ENCODE measurements around the gene SLC16A10. TPM values are rescaled to one million over a fixed set of nuclear protein-coding genes. Genes with fewer than 3 reads are reported as not detected.

SLC16A10 gene
- total and polyA plus RNA-seq, 2 of the 4 experiments (the other 2 are of a cell fraction), result not detected

DNA sequence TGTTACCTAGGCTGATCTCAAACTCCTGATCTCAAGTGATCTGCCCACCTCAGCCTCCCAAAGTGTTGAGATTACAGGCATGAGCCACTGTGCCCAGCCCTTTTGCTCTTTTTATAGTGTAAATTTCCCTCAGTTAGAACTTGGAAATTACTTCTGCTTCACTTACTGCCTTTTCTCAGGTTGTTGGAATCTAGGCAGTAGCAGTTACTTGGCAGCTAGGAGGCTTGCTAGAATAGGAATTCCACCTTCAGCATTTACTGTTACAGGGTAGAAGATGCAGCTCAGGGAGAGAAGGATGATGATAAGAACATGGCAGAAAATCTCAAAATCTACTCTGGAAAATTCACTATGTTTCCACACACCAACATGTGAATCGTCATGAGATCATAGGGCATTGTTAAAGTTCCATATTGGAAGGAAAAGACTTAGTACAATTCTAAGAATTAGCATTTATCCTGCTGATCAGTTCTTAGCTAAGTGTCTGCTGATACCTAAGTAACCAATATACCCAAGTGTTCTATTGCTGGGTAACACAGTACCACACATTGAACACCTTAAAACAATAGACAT lies 182.2 kb downstream of the SLC16A10 start:
- no peak overlapping the region for H2BK5ac ChIP-seq (ENCODE audit: low read depth, low read length, poor library complexity, severe bottlenecking)
- no peak overlapping the region for H2BK20ac ChIP-seq (ENCODE audit: low read depth, low read length)
- ChIA-PET POLR2A (ENCODE audit: unreplicated experiment) (no interaction called here), CTCF (interaction anchor here (1.0 kb wide), 1 partner anchor 10 kb away, joined by 4 read pairs; a partner anchor contains a TSS)
- intact Hi-C loops (cut with micrococcal nuclease), result no loop called here
- H3K4me3 ChIP-seq (ENCODE audit: insufficient read depth, low read depth, low read length), result no peak overlapping the region
- no peak overlapping the region for H3K56ac ChIP-seq (ENCODE audit: extremely low read depth, insufficient read depth, low read length)
- peaks cover 3% of the 10 kb centered on the region for H3K9me1 ChIP-seq (ENCODE audit: insufficient read depth, low read length)
- no peak overlapping the region for H3K9ac ChIP-seq (ENCODE audit: low read depth, low read length)
- H2BK15ac ChIP-seq (ENCODE audit: low read depth, low read length), result no peak overlapping the region
- H4K5ac ChIP-seq (ENCODE audit: low read depth, low read length), result no peak overlapping the region
- H3K23ac ChIP-seq (ENCODE audit: low read depth, low read length), result no peak overlapping the region
- no peak overlapping the region; the same call in 1 of the 2 replicates for H3K14ac ChIP-seq (replicated peaks; ENCODE audit: low read depth, low read length)
- H3K4me2 ChIP-seq (ENCODE audit: low read depth, low read length), result no peak overlapping the region
- no peak overlapping the region for H3K4ac ChIP-seq (ENCODE audit: low read depth, low read length)
- TF ChIP-seq SMC3 (IDR thresholded peaks at IDR 0.05; ENCODE audit: low read depth, low read length) (no peak), RFX5 (IDR thresholded peaks at IDR 0.05; ENCODE audit: low read depth, low read length) (no peak), BHLHE40 (IDR thresholded peaks at IDR 0.05; ENCODE audit: low read depth, low read length) (no peak), MAZ (IDR thresholded peaks at IDR 0.05; ENCODE audit: borderline replicate concordance, low read depth, low read length) (no peak)
- TF ChIP-seq, protein P1, sequence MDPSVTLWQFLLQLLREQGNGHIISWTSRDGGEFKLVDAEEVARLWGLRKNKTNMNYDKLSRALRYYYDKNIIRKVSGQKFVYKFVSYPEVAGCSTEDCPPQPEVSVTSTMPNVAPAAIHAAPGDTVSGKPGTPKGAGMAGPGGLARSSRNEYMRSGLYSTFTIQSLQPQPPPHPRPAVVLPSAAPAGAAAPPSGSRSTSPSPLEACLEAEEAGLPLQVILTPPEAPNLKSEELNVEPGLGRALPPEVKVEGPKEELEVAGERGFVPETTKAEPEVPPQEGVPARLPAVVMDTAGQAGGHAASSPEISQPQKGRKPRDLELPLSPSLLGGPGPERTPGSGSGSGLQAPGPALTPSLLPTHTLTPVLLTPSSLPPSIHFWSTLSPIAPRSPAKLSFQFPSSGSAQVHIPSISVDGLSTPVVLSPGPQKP (IDR thresholded peaks at IDR 0.05; ENCODE audit: borderline replicate concordance, low read depth, low read length), result no peak
- TF ChIP-seq, protein P2, sequence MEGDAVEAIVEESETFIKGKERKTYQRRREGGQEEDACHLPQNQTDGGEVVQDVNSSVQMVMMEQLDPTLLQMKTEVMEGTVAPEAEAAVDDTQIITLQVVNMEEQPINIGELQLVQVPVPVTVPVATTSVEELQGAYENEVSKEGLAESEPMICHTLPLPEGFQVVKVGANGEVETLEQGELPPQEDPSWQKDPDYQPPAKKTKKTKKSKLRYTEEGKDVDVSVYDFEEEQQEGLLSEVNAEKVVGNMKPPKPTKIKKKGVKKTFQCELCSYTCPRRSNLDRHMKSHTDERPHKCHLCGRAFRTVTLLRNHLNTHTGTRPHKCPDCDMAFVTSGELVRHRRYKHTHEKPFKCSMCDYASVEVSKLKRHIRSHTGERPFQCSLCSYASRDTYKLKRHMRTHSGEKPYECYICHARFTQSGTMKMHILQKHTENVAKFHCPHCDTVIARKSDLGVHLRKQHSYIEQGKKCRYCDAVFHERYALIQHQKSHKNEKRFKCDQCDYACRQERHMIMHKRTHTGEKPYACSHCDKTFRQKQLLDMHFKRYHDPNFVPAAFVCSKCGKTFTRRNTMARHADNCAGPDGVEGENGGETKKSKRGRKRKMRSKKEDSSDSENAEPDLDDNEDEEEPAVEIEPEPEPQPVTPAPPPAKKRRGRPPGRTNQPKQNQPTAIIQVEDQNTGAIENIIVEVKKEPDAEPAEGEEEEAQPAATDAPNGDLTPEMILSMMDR (conservative IDR thresholded peaks at IDR 0.05; ENCODE audit: low read depth, low read length), result no peak
- no peak overlapping the region for H3K18ac ChIP-seq (ENCODE audit: low read depth, low read length)
- no peak overlapping the region for H4K8ac ChIP-seq (ENCODE audit: low read depth in 2 of 2, low read length in 2 of 2)
- peaks cover 7% of the 10 kb centered on the region for H3K9me3 ChIP-seq (ENCODE audit: control insufficient read depth, insufficient read depth, low read length)
- no peak overlapping the region for H2AFZ ChIP-seq (replicated peaks; ENCODE audit: low read length, poor library complexity)
- DNase-seq (peak; percentile 41), ATAC-seq (ENCODE audit: low read depth) (no peak)
- BruUV-seq (replicated peaks), result no TSS peak
- no peak overlapping the region for H3K27ac ChIP-seq (ENCODE audit: insufficient read depth, low read length)
- no peaks in the 10 kb centered on the region for H3K27me3 ChIP-seq (ENCODE audit: control insufficient read depth, insufficient read depth, low read length)
- WGBS, 2 experiments (ENCODE audit: extremely low coverage in 2 of 2, insufficient read length in 1 of 2), result no CpG with 5 or more reads among the region's 1 CpG
- no peak overlapping the region for H4K91ac ChIP-seq (ENCODE audit: insufficient read depth, low read depth, low read length)
- H3K79me1 ChIP-seq (ENCODE audit: low read depth in 1 of 2, low read length in 2 of 2), result peaks cover 34 to 60% of the 10 kb centered on the region in 2 experiments
- dilution Hi-C loops (cut with HindIII; ENCODE audit: low sequenced_read_pairs, unreplicated experiment), result no loop called here
- H3K4me1 ChIP-seq (ENCODE audit: control insufficient read depth, insufficient read depth, low read length), result peaks cover 3% of the 10 kb centered on the region; the same call in 1 of the 2 replicates
- no peak overlapping the region for H2AK5ac ChIP-seq (ENCODE audit: low read depth, low read length)
- H2BK120ac ChIP-seq (ENCODE audit: low read depth, low read length), result no peak overlapping the region
- peaks cover 20% of the 10 kb centered on the region for H3K36me3 ChIP-seq (ENCODE audit: control insufficient read depth, insufficient read depth, low read length)
- no peak overlapping the region for H2AK9ac ChIP-seq (replicated peaks; ENCODE audit: low read depth, low read length, poor library complexity)
- peaks cover 10% of the 10 kb centered on the region; the same call in 1 of the 2 replicates for H4K20me1 ChIP-seq (ENCODE audit: insufficient read depth, low read length)
- in situ Hi-C loops (cut with MboI; ENCODE audit: low sequenced_read_pairs), result loop anchor here (10.0 kb wide), 1 partner anchor 195 kb away; no protein-coding TSS in a partner anchor
